HPDE6-E6E7 (cell line): ENCODE results near the gene HAPLN2.

Source experiments
- DNase-seq: peaks from one replicate; pipeline ENCODE4 v3.0.0; 2011; ENCODE audit warnings: missing footprints; ENCODE audit errors: extremely low spot score

HAPLN2 gene

GRCh38 chr1:156662005-156662799, 43.0 kb downstream of the HAPLN2 start:
- no peak for DNase-seq

- no peak for DNase-seq
These were observed 43.5 kb downstream of the HAPLN2 start for GRCh38 chr1:156662800-156663055.

GRCh38 chr1:156663178-156663577, 44.0 kb downstream of the HAPLN2 start:
- no peak for DNase-seq

- no peak for DNase-seq
These were observed 45.0 kb downstream of the HAPLN2 start for GRCh38 chr1:156664046-156664766.

GRCh38 chr1:156664767-156665411, 45.7 kb downstream of the HAPLN2 start:
- DNase-seq = no peak

- DNase-seq = no peak
These were observed 46.3 kb downstream of the HAPLN2 start for GRCh38 chr1:156665539-156665938.

- DNase-seq = no peak
These were observed 47.8 kb downstream of the HAPLN2 start for GRCh38 chr1:156666862-156667609.

- no peak for DNase-seq
These were observed 48.4 kb downstream of the HAPLN2 start for GRCh38 chr1:156667610-156667967.

GRCh38 chr1:156667968-156668709, 48.9 kb downstream of the HAPLN2 start:
- DNase-seq = no peak

- DNase-seq = no peak
These were observed 49.8 kb downstream of the HAPLN2 start for GRCh38 chr1:156668801-156669637.

GRCh38 chr1:156669794-156670193, 50.6 kb downstream of the HAPLN2 start:
- no peak for DNase-seq

GRCh38 chr1:156670359-156670758, 51.1 kb downstream of the HAPLN2 start:
- DNase-seq = no peak

GRCh38 chr1:156670791-156671190, 51.6 kb downstream of the HAPLN2 start:
- DNase-seq = no peak

- DNase-seq = no peak
These were observed 52.6 kb downstream of the HAPLN2 start for GRCh38 chr1:156671804-156672203.

GRCh38 chr1:156673387-156674121, 54.3 kb downstream of the HAPLN2 start:
- no peak for DNase-seq
